Skeletal muscle tissue (tissue), 4 donors: ENCODE measurements around the gene SLC1A2. TPM values are rescaled to one million over a fixed set of nuclear protein-coding genes. Genes with fewer than 3 reads are reported as not detected.

Experiments
- H3K27ac ChIP-seq: one replicate; pipeline ENCODE4 v1.7.0; 2013; ENCODE audit warnings: mild to moderate bottlenecking, low read depth, low read length, inconsistent platforms
- H3K27me3 ChIP-seq, 3 donors: one replicate each; pipeline ENCODE4 v1.7.0; 2013; ENCODE audit warnings: low read length in 3 of 3; ENCODE audit not compliant: control insufficient read depth in 3 of 3, insufficient read depth in 3 of 3
- H3K36me3 ChIP-seq, 3 donors: one replicate each; pipeline ENCODE4 v1.7.0; 2013; ENCODE audit warnings: low read length in 3 of 3; ENCODE audit not compliant: control insufficient read depth in 3 of 3, insufficient read depth in 3 of 3
- H3K4me1 ChIP-seq, 3 donors: one replicate each; pipeline ENCODE4 v1.7.0; 2013; ENCODE audit warnings: low read length in 3 of 3, mild to moderate bottlenecking in 3 of 3; ENCODE audit not compliant: control insufficient read depth in 3 of 3, insufficient read depth in 3 of 3
- H3K4me3 ChIP-seq, 3 donors: one replicate each; pipeline ENCODE4 v1.7.0; 2013; ENCODE audit warnings: low read length in 3 of 3
- H3K9ac ChIP-seq, 3 donors: one replicate each; pipeline ENCODE4 v1.7.0; 2013; ENCODE audit warnings: low read length in 3 of 3, mild to moderate bottlenecking in 3 of 3, moderate library complexity in 2 of 3, low read depth in 1 of 3
- H3K9me3 ChIP-seq, 3 donors: one replicate each; pipeline ENCODE4 v1.7.0; 2013; ENCODE audit warnings: low read length in 3 of 3; ENCODE audit not compliant: control insufficient read depth in 3 of 3
- total RNA-seq: library from RNA; depleted of rRNA; stranded (reverse); fragments of >200 nt; gene quantifications from one replicate; pipeline ENCODE4 v1.2.3, GENCODE V29; 2014
- donor health status: Osteomylitis.

SLC1A2 gene
- total RNA-seq, 1 donor from 2014 or later = 1.6 TPM

- Histone ChIP-seq H3K27ac (no peak overlapping the region), H3K9ac (no peak overlapping the region), H3K27me3 (no peaks in the 10 kb centered on the region), H3K36me3 (no peaks in the 10 kb centered on the region), H3K4me1 (peaks cover 0 to 10% (median 5%) of the 10 kb centered on the region in 3 donors), H3K4me3 (no peak overlapping the region), H3K9me3 (no peaks in the 10 kb centered on the region)
Measured at GRCh38 chr11:35311331-35311730, 108.0 kb downstream of the SLC1A2 start.

- Histone ChIP-seq H3K9me3 (no peaks in the 10 kb centered on the region), H3K27me3 (peaks cover 0 to 2% (median 0%) of the 10 kb centered on the region in 3 donors), H3K27ac (no peak overlapping the region), H3K9ac (no peak overlapping the region), H3K36me3 (no peaks in the 10 kb centered on the region), H3K4me3 (no peak overlapping the region), H3K4me1 (peaks cover 0 to 11% (median 0%) of the 10 kb centered on the region in 3 donors)
Measured at GRCh38 chr11:35308157-35308556, 111.2 kb downstream of the SLC1A2 start.

GRCh38 chr11:35307221-35307621 lies 112.1 kb downstream of the SLC1A2 start:
- Histone ChIP-seq H3K4me3 (no peak overlapping the region), H3K36me3 (no peaks in the 10 kb centered on the region), H3K27ac (no peak overlapping the region), H3K27me3 (peaks cover 0 to 2% (median 0%) of the 10 kb centered on the region in 3 donors), H3K9me3 (no peaks in the 10 kb centered on the region), H3K9ac (no peak overlapping the region), H3K4me1 (peaks cover 0 to 11% (median 0%) of the 10 kb centered on the region in 3 donors)

GRCh38 chr11:35305670-35306382 lies 113.5 kb downstream of the SLC1A2 start:
- no peak overlapping the region for H3K9ac ChIP-seq
- peaks cover 0 to 2% (median 0%) of the 10 kb centered on the region in 3 donors for H3K27me3 ChIP-seq
- H3K27ac ChIP-seq = no peak overlapping the region
- no peaks in the 10 kb centered on the region for H3K9me3 ChIP-seq
- H3K36me3 ChIP-seq = no peaks in the 10 kb centered on the region
- H3K4me3 ChIP-seq = no peak overlapping the region
- H3K4me1 ChIP-seq = peaks cover 0 to 11% (median 3%) of the 10 kb centered on the region in 3 donors

GRCh38 chr11:35304900-35305460 lies 114.4 kb downstream of the SLC1A2 start:
- no peak overlapping the region for H3K9ac ChIP-seq
- no peaks in the 10 kb centered on the region for H3K9me3 ChIP-seq
- peaks cover 0 to 11% (median 3%) of the 10 kb centered on the region in 3 donors for H3K4me1 ChIP-seq
- H3K4me3 ChIP-seq = no peak overlapping the region
- no peaks in the 10 kb centered on the region for H3K36me3 ChIP-seq
- H3K27me3 ChIP-seq = peaks cover 0 to 2% (median 0%) of the 10 kb centered on the region in 3 donors
- H3K27ac ChIP-seq = peak overlapping the region; percentile 42

- H3K27ac ChIP-seq = peak overlapping the region; percentile 69
- peaks cover 0 to 11% (median 3%) of the 10 kb centered on the region in 3 donors for H3K4me1 ChIP-seq
Measured at GRCh38 chr11:35304386-35304775, 115.0 kb downstream of the SLC1A2 start.

GRCh38 chr11:35303596-35304385 lies 115.6 kb downstream of the SLC1A2 start:
- H3K36me3 ChIP-seq = no peaks in the 10 kb centered on the region
- no peak overlapping the region for H3K4me3 ChIP-seq
- H3K4me1 ChIP-seq = peaks cover 0 to 11% (median 3%) of the 10 kb centered on the region in 3 donors
- H3K27ac ChIP-seq = peak overlapping the region; percentile 69
- H3K9me3 ChIP-seq = no peaks in the 10 kb centered on the region
- H3K9ac ChIP-seq = no peak overlapping the region
- peaks cover 0 to 2% (median 0%) of the 10 kb centered on the region in 3 donors for H3K27me3 ChIP-seq

More at GRCh38 chr11:35304386-35304775, 115.0 kb downstream of the SLC1A2 start:
- no peaks in the 10 kb centered on the region for H3K36me3 ChIP-seq
- H3K9ac ChIP-seq = no peak overlapping the region
- H3K4me3 ChIP-seq = no peak overlapping the region
- peaks cover 0 to 2% (median 0%) of the 10 kb centered on the region in 3 donors for H3K27me3 ChIP-seq
- no peaks in the 10 kb centered on the region for H3K9me3 ChIP-seq

GRCh38 chr11:35302398-35302797 lies 117.0 kb downstream of the SLC1A2 start:
- peaks cover 0 to 2% (median 0%) of the 10 kb centered on the region in 3 donors for H3K27me3 ChIP-seq
- H3K4me3 ChIP-seq = no peak overlapping the region
- H3K9ac ChIP-seq = no peak overlapping the region
- H3K27ac ChIP-seq = peak overlapping the region; percentile 28
- H3K4me1 ChIP-seq = peaks cover 0 to 11% (median 3%) of the 10 kb centered on the region in 3 donors
- H3K36me3 ChIP-seq = no peaks in the 10 kb centered on the region
- H3K9me3 ChIP-seq = no peaks in the 10 kb centered on the region

GRCh38 chr11:35298369-35298768 lies 121.0 kb downstream of the SLC1A2 start:
- peaks cover 0 to 3% (median 0%) of the 10 kb centered on the region in 3 donors for H3K4me1 ChIP-seq
- no peak overlapping the region for H3K9ac ChIP-seq
- H3K9me3 ChIP-seq = no peaks in the 10 kb centered on the region

More at GRCh38 chr11:35298369-35298768, 121.0 kb downstream of the SLC1A2 start:
- H3K27me3 ChIP-seq = no peaks in the 10 kb centered on the region
- H3K27ac ChIP-seq = no peak overlapping the region
- H3K36me3 ChIP-seq = no peaks in the 10 kb centered on the region
- no peak overlapping the region for H3K4me3 ChIP-seq
